HUES64 (cell line): ENCODE measurements around the gene IP6K3.

Experiments used
- H3K27ac ChIP-seq: 2 replicates; pipeline ENCODE4 v1.7.0; 2013; ENCODE audit warnings: low read depth, low read length, inconsistent platforms
- H3K27me3 ChIP-seq: 2 replicates; pipeline ENCODE4 v1.6.1; 2013; ENCODE audit warnings: mild to moderate bottlenecking, low read length; ENCODE audit not compliant: insufficient read depth
- H3K36me3 ChIP-seq: 2 replicates; pipeline ENCODE4 v1.6.1; 2013; ENCODE audit warnings: mild to moderate bottlenecking, low read length; ENCODE audit not compliant: insufficient read depth
- H3K4me1 ChIP-seq: 2 replicates; pipeline ENCODE4 v1.6.1; 2013; ENCODE audit warnings: mild to moderate bottlenecking, low read length, moderate library complexity; ENCODE audit not compliant: insufficient read depth
- H3K4me3 ChIP-seq: 2 replicates; pipeline ENCODE4 v1.5.1; 2013; ENCODE audit warnings: mild to moderate bottlenecking, low read length, moderate library complexity
- H3K9ac ChIP-seq: 2 replicates; pipeline ENCODE4 v1.6.1; 2013; ENCODE audit warnings: mild to moderate bottlenecking, low read depth, low read length
- H3K9me3 ChIP-seq: 2 replicates; pipeline ENCODE4 v1.6.1; 2013; ENCODE audit warnings: low read depth, low read length; ENCODE audit not compliant: insufficient read depth
- WGBS: fragments of 150-250, 120-280 bp; methylation state at CpG from one replicate; pipeline ENCODE4 v1.1.7; 2013; ENCODE audit warnings: missing lambda C conversion rate; 5-methylcytosine and 5-hydroxymethylcytosine counted together

IP6K3 gene

GRCh38 chr6:33766921-33767907, 20.5 kb upstream of the IP6K3 start:
- Histone ChIP-seq H3K27ac (no peak overlapping the region), H3K4me3 (no peak overlapping the region), H3K9me3 (no peaks in the 10 kb centered on the region), H3K27me3 (no peaks in the 10 kb centered on the region), H3K36me3 (peaks cover 2% of the 10 kb centered on the region), H3K4me1 (peaks cover 28% of the 10 kb centered on the region), H3K9ac (no peak overlapping the region)
- 94% methylated on average over 10 of the region's 11 CpGs for WGBS

- no peak overlapping the region for H3K9ac ChIP-seq
- H3K27ac ChIP-seq, result no peak overlapping the region
- H3K27me3 ChIP-seq, result no peaks in the 10 kb centered on the region
- H3K36me3 ChIP-seq, result no peaks in the 10 kb centered on the region
- 93% methylated on average over 9 of the region's 9 CpGs for WGBS
- H3K4me3 ChIP-seq, result no peak overlapping the region
- H3K4me1 ChIP-seq, result peaks cover 13% of the 10 kb centered on the region
- H3K9me3 ChIP-seq, result no peaks in the 10 kb centered on the region
Measured at GRCh38 chr6:33765368-33765767, 18.7 kb upstream of the IP6K3 start.

GRCh38 chr6:33764036-33764435, 17.3 kb upstream of the IP6K3 start:
- no peak overlapping the region for H3K27ac ChIP-seq
- no peaks in the 10 kb centered on the region for H3K27me3 ChIP-seq
- no peaks in the 10 kb centered on the region for H3K9me3 ChIP-seq
- no peak overlapping the region for H3K4me3 ChIP-seq
- H3K9ac ChIP-seq, result no peak overlapping the region
- H3K36me3 ChIP-seq, result no peaks in the 10 kb centered on the region
- H3K4me1 ChIP-seq, result peaks cover 4% of the 10 kb centered on the region
- 95% methylated on average over 2 of the region's 2 CpGs for WGBS

GRCh38 chr6:33763483-33763882, 16.8 kb upstream of the IP6K3 start:
- H3K9ac ChIP-seq, result no peak overlapping the region
- no peaks in the 10 kb centered on the region for H3K27me3 ChIP-seq
- no peak overlapping the region for H3K4me3 ChIP-seq
- no peak overlapping the region for H3K27ac ChIP-seq
- no peaks in the 10 kb centered on the region for H3K4me1 ChIP-seq
- H3K9me3 ChIP-seq, result no peaks in the 10 kb centered on the region
- WGBS, result 91% methylated on average over 6 of the region's 6 CpGs
- H3K36me3 ChIP-seq, result no peaks in the 10 kb centered on the region

- H3K9me3 ChIP-seq, result no peaks in the 10 kb centered on the region
- no peak overlapping the region for H3K27ac ChIP-seq
- no peaks in the 10 kb centered on the region for H3K36me3 ChIP-seq
- no peaks in the 10 kb centered on the region for H3K27me3 ChIP-seq
- H3K4me1 ChIP-seq, result no peaks in the 10 kb centered on the region
- no peak overlapping the region for H3K9ac ChIP-seq
- H3K4me3 ChIP-seq, result no peak overlapping the region
- 92% methylated on average over 4 of the region's 4 CpGs for WGBS
Measured at GRCh38 chr6:33762713-33763112, 16.0 kb upstream of the IP6K3 start.

- H3K27ac ChIP-seq, result no peak overlapping the region
- H3K9ac ChIP-seq, result no peak overlapping the region
Measured at GRCh38 chr6:33761922-33762629, 15.4 kb upstream of the IP6K3 start.

GRCh38 chr6:33761581-33761921, 14.8 kb upstream of the IP6K3 start:
- 79% methylated on average over 2 of the region's 2 CpGs for WGBS
- H3K9me3 ChIP-seq, result no peaks in the 10 kb centered on the region
- H3K27me3 ChIP-seq, result no peaks in the 10 kb centered on the region
- no peak overlapping the region for H3K4me3 ChIP-seq
- H3K4me1 ChIP-seq, result no peaks in the 10 kb centered on the region
- H3K9ac ChIP-seq, result no peak overlapping the region
- H3K36me3 ChIP-seq, result no peaks in the 10 kb centered on the region
- no peak overlapping the region for H3K27ac ChIP-seq

More at GRCh38 chr6:33761922-33762629, 15.4 kb upstream of the IP6K3 start:
- Histone ChIP-seq H3K4me3 (no peak overlapping the region), H3K36me3 (no peaks in the 10 kb centered on the region), H3K9me3 (no peaks in the 10 kb centered on the region), H3K27me3 (no peaks in the 10 kb centered on the region), H3K4me1 (no peaks in the 10 kb centered on the region)
- WGBS, result 81% methylated on average over 7 of the region's 7 CpGs

- H3K36me3 ChIP-seq, result no peaks in the 10 kb centered on the region
- H3K27me3 ChIP-seq, result no peaks in the 10 kb centered on the region
- H3K9ac ChIP-seq, result no peak overlapping the region
- WGBS, result 96% methylated on average over 9 of the region's 9 CpGs
- no peak overlapping the region for H3K27ac ChIP-seq
- no peak overlapping the region for H3K4me3 ChIP-seq
- H3K9me3 ChIP-seq, result no peaks in the 10 kb centered on the region
- peaks cover 4% of the 10 kb centered on the region; the same call in 1 of the 2 replicates for H3K4me1 ChIP-seq
Measured at GRCh38 chr6:33759887-33760629, 13.4 kb upstream of the IP6K3 start.

GRCh38 chr6:33758815-33759216, 12.1 kb upstream of the IP6K3 start:
- 97% methylated on average over 7 of the region's 7 CpGs for WGBS
- H3K9me3 ChIP-seq, result no peaks in the 10 kb centered on the region

GRCh38 chr6:33757906-33758305, 11.2 kb upstream of the IP6K3 start:
- WGBS, result 85% methylated on average over 10 of the region's 10 CpGs
- Histone ChIP-seq H3K36me3 (no peaks in the 10 kb centered on the region), H3K4me3 (no peak overlapping the region), H3K27me3 (no peaks in the 10 kb centered on the region), H3K27ac (no peak overlapping the region), H3K9me3 (no peaks in the 10 kb centered on the region), H3K9ac (no peak overlapping the region), H3K4me1 (peaks cover 4% of the 10 kb centered on the region; the same call in 1 of the 2 replicates)

More at GRCh38 chr6:33758815-33759216, 12.1 kb upstream of the IP6K3 start:
- H3K27ac ChIP-seq, result no peak overlapping the region
- no peaks in the 10 kb centered on the region for H3K36me3 ChIP-seq
- H3K9ac ChIP-seq, result no peak overlapping the region
- H3K4me1 ChIP-seq, result peaks cover 4% of the 10 kb centered on the region; the same call in 1 of the 2 replicates
- H3K27me3 ChIP-seq, result no peaks in the 10 kb centered on the region
- no peak overlapping the region for H3K4me3 ChIP-seq

- Histone ChIP-seq H3K36me3 (no peaks in the 10 kb centered on the region), H3K9me3 (no peaks in the 10 kb centered on the region), H3K4me1 (peaks cover 4% of the 10 kb centered on the region; the same call in 1 of the 2 replicates), H3K9ac (no peak overlapping the region), H3K4me3 (no peak overlapping the region), H3K27me3 (no peaks in the 10 kb centered on the region), H3K27ac (no peak overlapping the region)
- 93% methylated on average over 3 of the region's 3 CpGs for WGBS
Measured at GRCh38 chr6:33757113-33757512, 10.4 kb upstream of the IP6K3 start.
